CD8-positive, alpha-beta memory T cell (primary cell): ENCODE results near the gene LRRIQ3. TPM values are rescaled to one million over a fixed set of nuclear protein-coding genes. Genes with fewer than 3 reads are reported as not detected.

Experiments
- CTCF ChIA-PET: fragments of 350-600 bp; sonication (Branson Sonifier 250); formaldehyde crosslinking; loops from one replicate; lab custom pipeline; 2021; ENCODE audit warnings: antibody characterized with exemption; lab: Charles Lee
- POLR2A ChIA-PET: fragments of 350-600 bp; sonication (Branson Sonifier 250); formaldehyde crosslinking; loops from one replicate; lab custom pipeline; 2021; ENCODE audit warnings: antibody characterized with exemption; lab: Charles Lee
- DNase-seq, 5 donors: peaks; one replicate each; pipeline versions ENCODE4 v3.0.0 to v3.0.0-alpha.2; 2020 to 2022; ENCODE audit warnings: mixed read lengths in 1 of 5
- H3K27ac ChIP-seq: one replicate; pipeline ENCODE4 v1.7.0; 2013; ENCODE audit warnings: low read depth, mild to moderate bottlenecking, low read length, moderate library complexity
- H3K27me3 ChIP-seq: 2 replicates; pipeline ENCODE4 v1.7.0; 2013; ENCODE audit warnings: low read length, mild to moderate bottlenecking; ENCODE audit not compliant: insufficient read depth, poor library complexity, severe bottlenecking
- H3K36me3 ChIP-seq: 2 replicates; pipeline ENCODE4 v1.7.0; 2013; ENCODE audit warnings: mild to moderate bottlenecking, low read length, moderate library complexity; ENCODE audit not compliant: insufficient read depth
- H3K4me1 ChIP-seq: 2 replicates; pipeline ENCODE4 v1.7.0; 2013; ENCODE audit warnings: mild to moderate bottlenecking, low read length, moderate library complexity; ENCODE audit not compliant: insufficient read depth
- H3K4me3 ChIP-seq: 2 replicates; pipeline ENCODE4 v1.7.0; 2013; ENCODE audit warnings: mild to moderate bottlenecking, low read length
- H3K9me3 ChIP-seq: 2 replicates; pipeline ENCODE4 v1.7.0; 2013; ENCODE audit warnings: mild to moderate bottlenecking, low read length
- H3K27ac Mint-ChIP-seq, 8 donors: one replicate each; pipeline ENCODE4 v1.8.0; 2020 to 2021; ENCODE audit warnings: mixed read lengths in 8 of 8, mild to moderate bottlenecking in 6 of 8, inconsistent platforms in 3 of 8, moderate library complexity in 3 of 8
- H3K27me3 Mint-ChIP-seq, 2 donors: one replicate each; pipeline ENCODE4 v1.8.0; 2020 to 2021; ENCODE audit warnings: mixed read lengths in 2 of 2, mild to moderate bottlenecking in 1 of 2, moderate library complexity in 1 of 2
- H3K36me3 Mint-ChIP-seq, 3 donors: one replicate each; pipeline ENCODE4 v1.8.0; 2020 to 2021; ENCODE audit warnings: mixed read lengths in 3 of 3, inconsistent platforms in 1 of 3, mild to moderate bottlenecking in 1 of 3
- H3K4me1 Mint-ChIP-seq, 3 donors: one replicate each; pipeline ENCODE4 v1.8.0; 2020 to 2021; ENCODE audit warnings: mixed read lengths in 3 of 3, inconsistent platforms in 1 of 3, mild to moderate bottlenecking in 1 of 3
- H3K4me3 Mint-ChIP-seq, 7 donors: one replicate each; pipeline ENCODE4 v1.8.0; 2020 to 2021; ENCODE audit warnings: mixed read lengths in 7 of 7, mild to moderate bottlenecking in 6 of 7, moderate library complexity in 4 of 7, inconsistent platforms in 2 of 7
- H3K9me3 Mint-ChIP-seq, 5 donors: one replicate each; pipeline ENCODE4 v1.8.0; 2020 to 2022; ENCODE audit warnings: mixed read lengths in 5 of 5, mild to moderate bottlenecking in 3 of 5, moderate library complexity in 2 of 5, inconsistent platforms in 1 of 5
- polyA plus RNA-seq: library from polyadenylated mRNA; unstranded; fragments of 300-500 nt; fragmentation: Illumina TruSeq; gene quantifications from one replicate; pipeline ENCODE4 v1.2.3, GENCODE V29; 2021
- total RNA-seq, 2 experiments: library from RNA; stranded (reverse); gene quantifications; one replicate each; pipeline ENCODE4 v1.2.3, GENCODE V29; 2021

LRRIQ3 gene
- total and polyA plus RNA-seq, 3 experiments from 2014 or later: 1.3 to 2.9 (median 2.0) TPM

DNA sequence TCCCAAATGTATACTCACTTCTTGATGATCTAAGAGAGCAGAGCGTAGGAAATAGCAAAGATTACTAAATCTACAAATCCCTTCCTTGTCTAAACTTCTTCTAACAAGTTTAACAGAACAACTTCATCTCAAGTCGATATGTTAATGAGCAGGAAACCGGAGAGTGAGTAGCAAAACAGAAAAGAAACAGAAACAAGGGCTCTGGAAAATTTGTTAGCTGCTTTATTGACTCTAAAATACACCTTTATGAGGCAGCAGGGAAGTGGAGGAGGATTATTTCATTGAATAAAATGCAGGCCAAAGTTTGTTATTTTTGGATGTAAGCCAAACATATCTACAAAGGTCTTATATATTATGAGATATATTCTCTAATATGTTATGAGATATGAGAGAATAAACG lies 192.4 kb downstream of the LRRIQ3 start:
- H3K9me3 Mint-ChIP-seq: no peaks in the 10 kb centered on the region
- no peaks in the 10 kb centered on the region for H3K27me3 Mint-ChIP-seq
- ChIA-PET CTCF (no interaction called here), POLR2A (no interaction called here)
- Histone ChIP-seq H3K27me3 (no peaks in the 10 kb centered on the region), H3K9me3 (no peaks in the 10 kb centered on the region), H3K4me1 (no peaks in the 10 kb centered on the region), H3K36me3 (no peaks in the 10 kb centered on the region), H3K27ac (no peak overlapping the region), H3K4me3 (no peak overlapping the region)
- no peaks in the 10 kb centered on the region for H3K36me3 Mint-ChIP-seq
- no peak overlapping the region for H3K27ac Mint-ChIP-seq
- DNase-seq: no peak
- H3K4me1 Mint-ChIP-seq: peaks cover 6 to 11% (median 8%) of the 10 kb centered on the region in 3 donors
- H3K4me3 Mint-ChIP-seq: no peak overlapping the region

DNA sequence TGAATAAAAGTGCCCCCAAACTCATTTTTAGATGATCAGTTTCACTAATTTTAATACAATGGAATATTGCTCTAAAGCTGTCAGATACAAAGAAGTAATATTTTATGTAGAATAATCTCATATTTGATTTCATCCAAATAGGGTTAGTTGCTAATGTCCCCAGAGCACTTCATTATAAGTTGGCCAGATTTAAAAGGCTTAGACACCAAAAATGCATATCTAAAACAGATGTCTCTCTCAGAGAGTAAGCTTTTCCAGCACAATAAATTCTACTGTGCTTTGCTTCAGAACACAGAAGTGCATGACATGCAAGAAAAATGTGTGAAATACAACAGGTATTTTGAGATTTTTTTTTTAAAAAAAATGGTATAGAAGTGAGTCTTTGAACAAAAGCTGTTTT lies 194.2 kb downstream of the LRRIQ3 start:
- ChIA-PET CTCF (interaction anchor here (0.9 kb wide), 1 partner anchor 10 kb away, joined by 3 read pairs; no protein-coding TSS in a partner anchor), POLR2A (no interaction called here)
- Histone ChIP-seq H3K36me3 (no peaks in the 10 kb centered on the region), H3K27ac (no peak overlapping the region), H3K4me1 (no peaks in the 10 kb centered on the region), H3K27me3 (no peaks in the 10 kb centered on the region), H3K4me3 (no peak overlapping the region), H3K9me3 (no peaks in the 10 kb centered on the region)
- Mint-ChIP-seq H3K27me3 (no peaks in the 10 kb centered on the region), H3K27ac (no peak overlapping the region), H3K4me3 (no peak overlapping the region), H3K36me3 (no peaks in the 10 kb centered on the region), H3K9me3 (no peaks in the 10 kb centered on the region), H3K4me1 (no peaks in the 10 kb centered on the region)
- no peak for DNase-seq

DNA sequence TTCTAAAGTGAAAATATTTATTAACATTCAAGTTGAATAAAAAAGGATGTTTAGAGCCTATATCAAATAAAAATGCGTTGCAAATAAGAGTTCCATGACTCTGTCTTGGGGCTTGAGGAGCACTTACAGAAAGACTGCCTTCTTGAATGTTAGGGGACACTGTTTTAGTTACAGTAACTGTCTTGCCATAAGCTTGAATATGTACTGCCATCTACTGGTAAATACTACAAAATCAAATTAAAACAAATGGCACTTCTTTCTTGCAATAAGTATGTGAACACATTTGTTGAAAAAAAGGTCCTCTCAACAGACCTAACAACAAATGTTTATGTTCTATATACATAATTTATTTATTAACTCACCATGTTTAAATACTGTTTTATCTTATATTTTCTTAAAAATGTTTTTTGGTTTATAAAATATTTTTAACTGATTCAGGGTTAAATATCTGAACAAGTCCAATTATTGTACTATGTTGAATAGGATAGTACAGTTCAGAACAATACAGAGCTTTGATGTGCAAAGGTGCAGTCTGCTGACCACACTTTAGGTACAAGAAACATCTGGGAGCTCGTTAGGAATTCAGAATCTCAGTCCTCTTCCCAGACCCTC lies 199.5 kb downstream of the LRRIQ3 start:
- Mint-ChIP-seq H3K4me3 (no peak overlapping the region), H3K27me3 (no peaks in the 10 kb centered on the region), H3K4me1 (no peaks in the 10 kb centered on the region), H3K36me3 (no peaks in the 10 kb centered on the region), H3K9me3 (peaks cover 0 to 2% (median 0%) of the 10 kb centered on the region in 5 donors), H3K27ac (no peak overlapping the region)
- Histone ChIP-seq H3K4me3 (no peak overlapping the region), H3K9me3 (no peaks in the 10 kb centered on the region), H3K27ac (no peak overlapping the region), H3K27me3 (no peaks in the 10 kb centered on the region), H3K4me1 (no peaks in the 10 kb centered on the region), H3K36me3 (no peaks in the 10 kb centered on the region)
- ChIA-PET POLR2A (no interaction called here), CTCF (interaction anchor here (0.6 kb wide), 1 partner anchor 620 kb away, joined by 3 read pairs; no protein-coding TSS in a partner anchor)
- DNase-seq: no peak

DNA sequence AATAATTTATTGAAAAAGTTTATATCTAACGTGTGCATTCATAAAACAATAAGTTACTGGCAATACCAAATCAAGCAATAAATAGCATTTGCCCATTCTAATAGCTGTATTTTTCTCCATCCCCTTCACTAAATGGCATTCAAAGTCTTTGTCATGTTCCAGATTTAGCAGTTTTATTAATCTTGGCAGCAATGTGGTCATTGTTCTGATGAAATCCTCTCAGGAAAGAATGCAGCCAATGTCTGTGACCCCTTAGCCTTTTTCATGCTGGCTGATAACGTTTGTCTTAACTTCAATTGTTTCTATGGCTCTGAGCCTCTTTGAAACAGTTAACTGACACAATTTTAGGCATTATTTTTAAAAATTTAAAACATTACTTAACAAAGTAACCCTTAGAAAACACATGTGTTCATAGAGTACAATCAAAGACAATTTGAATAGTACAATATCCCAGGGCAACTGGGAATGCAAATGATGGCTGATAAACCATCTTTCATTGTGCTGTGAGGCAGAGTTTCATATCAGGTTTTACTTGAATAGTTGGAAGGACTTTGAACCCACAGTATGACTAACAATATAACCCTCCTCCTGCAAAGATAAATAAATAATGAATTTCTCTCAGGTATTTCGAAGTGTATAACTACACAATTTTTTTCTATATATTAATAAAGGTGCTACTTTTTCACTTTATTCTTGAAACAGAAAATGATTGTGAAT lies 217.5 kb downstream of the LRRIQ3 start:
- CTCF ChIA-PET: no interaction called here
- no peaks in the 10 kb centered on the region for H3K27me3 ChIP-seq
- H3K4me1 Mint-ChIP-seq: no peaks in the 10 kb centered on the region
- H3K9me3 Mint-ChIP-seq: peaks cover 0 to 6% (median 0%) of the 10 kb centered on the region in 5 donors
- H3K36me3 ChIP-seq: no peaks in the 10 kb centered on the region
- H3K4me3 Mint-ChIP-seq: no peak overlapping the region
- DNase-seq: no peak
- no peaks in the 10 kb centered on the region for H3K36me3 Mint-ChIP-seq
- POLR2A ChIA-PET: no interaction called here
- H3K4me3 ChIP-seq: no peak overlapping the region
- peaks cover 0 to 1% of the 10 kb centered on the region in 2 donors for H3K27me3 Mint-ChIP-seq
- H3K27ac Mint-ChIP-seq: no peak overlapping the region
- H3K4me1 ChIP-seq: no peaks in the 10 kb centered on the region
- no peak overlapping the region for H3K27ac ChIP-seq
- H3K9me3 ChIP-seq: no peaks in the 10 kb centered on the region

DNA sequence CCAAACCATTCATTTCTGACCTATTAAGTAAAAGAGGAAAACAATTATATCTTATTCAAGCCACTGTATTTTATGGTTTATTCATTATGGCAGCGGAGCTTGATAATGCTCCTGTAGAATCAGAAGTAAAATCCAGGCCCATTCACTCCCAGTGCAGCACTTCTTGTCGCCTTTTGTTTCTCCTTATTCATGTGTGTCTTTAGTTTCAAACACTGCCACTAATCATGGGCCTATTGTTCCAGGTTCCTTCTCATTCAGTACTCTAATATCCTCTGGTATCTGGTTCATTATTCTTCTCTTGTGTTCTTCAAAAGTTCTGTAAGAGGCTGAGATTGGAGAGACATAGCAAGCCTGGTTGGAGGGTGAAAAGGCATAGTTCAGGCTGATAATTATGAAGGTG lies 218.3 kb downstream of the LRRIQ3 start:
- H3K27me3 Mint-ChIP-seq: peaks cover 0 to 1% of the 10 kb centered on the region in 2 donors
- CTCF ChIA-PET: no interaction called here

DNA sequence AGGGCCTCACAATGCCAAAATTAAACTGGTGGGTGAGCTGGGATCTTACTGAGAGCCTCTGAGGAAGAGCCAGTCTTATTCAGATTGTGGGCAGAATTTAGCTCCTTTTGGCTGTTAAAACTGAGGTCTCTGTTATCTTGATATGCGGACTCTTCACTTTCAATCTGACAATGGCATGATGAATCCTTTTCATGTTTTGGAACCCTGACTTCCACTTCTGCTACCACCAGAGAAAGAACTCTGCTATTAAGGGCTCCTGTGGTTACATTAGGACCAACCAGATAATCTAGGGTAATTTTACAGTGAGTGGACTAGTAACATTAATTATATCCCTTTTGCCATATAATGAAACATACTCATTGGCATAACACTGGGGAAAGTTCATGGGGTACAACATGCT lies 219.0 kb downstream of the LRRIQ3 start:
- POLR2A ChIA-PET: no interaction called here
- CTCF ChIA-PET: no interaction called here

More for the DNA sequence above, 218.3 kb downstream of the LRRIQ3 start:
- no peak overlapping the region for H3K4me3 Mint-ChIP-seq
- H3K27ac Mint-ChIP-seq: no peak overlapping the region
- Histone ChIP-seq H3K4me1 (no peaks in the 10 kb centered on the region), H3K36me3 (no peaks in the 10 kb centered on the region), H3K9me3 (no peaks in the 10 kb centered on the region), H3K27ac (no peak overlapping the region), H3K4me3 (no peak overlapping the region), H3K27me3 (no peaks in the 10 kb centered on the region)
- H3K4me1 Mint-ChIP-seq: no peaks in the 10 kb centered on the region
- peaks cover 0 to 6% (median 0%) of the 10 kb centered on the region in 5 donors for H3K9me3 Mint-ChIP-seq
- H3K36me3 Mint-ChIP-seq: no peaks in the 10 kb centered on the region
- POLR2A ChIA-PET: no interaction called here
- DNase-seq: no peak

More for the DNA sequence above, 219.0 kb downstream of the LRRIQ3 start:
- Histone ChIP-seq H3K27ac (no peak overlapping the region), H3K9me3 (no peaks in the 10 kb centered on the region), H3K4me3 (no peak overlapping the region), H3K4me1 (no peaks in the 10 kb centered on the region), H3K36me3 (no peaks in the 10 kb centered on the region), H3K27me3 (no peaks in the 10 kb centered on the region)
- no peaks in the 10 kb centered on the region for H3K4me1 Mint-ChIP-seq
- H3K36me3 Mint-ChIP-seq: no peaks in the 10 kb centered on the region
- no peak overlapping the region for H3K4me3 Mint-ChIP-seq
- no peak overlapping the region for H3K27ac Mint-ChIP-seq
- no peak for DNase-seq
- H3K9me3 Mint-ChIP-seq: peaks cover 0 to 6% (median 0%) of the 10 kb centered on the region in 5 donors
- H3K27me3 Mint-ChIP-seq: peaks cover 0 to 1% of the 10 kb centered on the region in 2 donors

Other genes starting within 250 kb of the LRRIQ3 start
- 10 to 100 TPM; 13.0 to 15.3 TPM for gene FPGT, start 66 bp upstream of the LRRIQ3 start, total RNA-seq
- 6.1 TPM for gene FPGT, start 66 bp upstream of the LRRIQ3 start, polyA plus RNA-seq
- gene TNNI3K, start 37.2 kb upstream of the LRRIQ3 start, total RNA-seq: not detected
- 0.38 TPM for gene TNNI3K, start 37.2 kb upstream of the LRRIQ3 start, polyA plus RNA-seq